Measurements from ENCODE around the gene TTC39A. TPM values are rescaled to one million over a fixed set of nuclear protein-coding genes. Genes with fewer than 3 reads are reported as not detected.

Gene TTC39A
- total RNA-seq, 1 donor from 2014 or later = 1.4 TPM

DNA sequence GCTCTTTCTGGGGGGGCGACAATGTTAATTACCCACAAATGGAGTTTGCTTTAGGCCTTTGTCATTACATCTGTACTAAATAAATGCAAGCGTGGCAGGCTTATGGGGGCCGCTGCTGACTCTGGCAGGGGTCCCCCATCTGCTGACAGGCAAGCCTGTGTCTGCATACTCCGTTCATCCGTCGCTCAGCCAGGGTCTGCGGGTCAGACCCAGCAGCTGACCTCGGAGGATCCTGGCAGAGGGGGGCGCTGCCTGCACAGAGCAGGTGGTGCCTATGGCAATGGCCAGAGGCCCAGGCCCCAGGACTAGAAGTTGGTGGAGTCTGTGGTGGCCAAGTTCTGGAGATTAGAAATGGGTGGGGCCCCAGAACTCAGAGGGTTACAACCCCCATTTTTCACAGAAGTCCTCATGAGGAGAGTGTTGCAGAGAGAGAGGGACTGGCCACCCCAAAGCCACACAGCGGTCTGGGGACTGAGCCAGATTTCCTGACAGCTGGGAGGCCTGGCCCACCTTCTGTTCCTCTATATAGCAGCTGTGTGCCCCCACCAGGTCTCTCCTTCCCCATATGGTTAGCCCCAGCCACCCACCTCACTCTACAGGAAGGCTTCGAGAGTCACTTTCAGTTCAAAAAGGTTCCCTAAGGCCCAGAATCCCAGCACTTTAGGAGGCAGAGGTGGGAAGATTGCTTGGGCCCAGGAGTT lies 31.0 kb downstream of the TTC39A start:
- H3K9me3 ChIP-seq (ENCODE audit: insufficient read depth, low read depth, low read length) = no peaks in the 10 kb centered on the region
- no peaks in the 10 kb centered on the region for H3K79me2 ChIP-seq (ENCODE audit: insufficient read depth, low read length)
- no peak overlapping the region for H3K4me2 ChIP-seq (ENCODE audit: low read length)
- H2AFZ ChIP-seq (ENCODE audit: low read depth, low read length) = no peak overlapping the region
- H3K36me3 ChIP-seq (ENCODE audit: insufficient read depth, low read length) = no peaks in the 10 kb centered on the region
- no peak for FAIRE-seq
- H3K4me3 ChIP-seq (ENCODE audit: insufficient read depth, low read depth, low read length) = no peak overlapping the region
- H3K4me3 Mint-ChIP-seq (ENCODE audit: unreplicated experiment) = no peak overlapping the region
- no peak overlapping the region for H3K9ac ChIP-seq (ENCODE audit: low read length)
- H3K27me3 Mint-ChIP-seq (ENCODE audit: low read depth, unreplicated experiment) = peaks cover 12% of the 10 kb centered on the region
- H3K4me1 ChIP-seq (ENCODE audit: insufficient read depth, low read length) = peaks cover 7% of the 10 kb centered on the region
- peaks cover 7% of the 10 kb centered on the region for H3K4me1 Mint-ChIP-seq (ENCODE audit: low read depth, unreplicated experiment)
- H3K27me3 ChIP-seq (ENCODE audit: insufficient read depth, low read length) = no peaks in the 10 kb centered on the region
- DNase-seq (ENCODE audit: low read depth) = no peak
- no peak for TF ChIP-seq EZH2 (IDR thresholded peaks at IDR 0.05; ENCODE audit: insufficient read depth, low read length)
- TF ChIP-seq, protein P1, sequence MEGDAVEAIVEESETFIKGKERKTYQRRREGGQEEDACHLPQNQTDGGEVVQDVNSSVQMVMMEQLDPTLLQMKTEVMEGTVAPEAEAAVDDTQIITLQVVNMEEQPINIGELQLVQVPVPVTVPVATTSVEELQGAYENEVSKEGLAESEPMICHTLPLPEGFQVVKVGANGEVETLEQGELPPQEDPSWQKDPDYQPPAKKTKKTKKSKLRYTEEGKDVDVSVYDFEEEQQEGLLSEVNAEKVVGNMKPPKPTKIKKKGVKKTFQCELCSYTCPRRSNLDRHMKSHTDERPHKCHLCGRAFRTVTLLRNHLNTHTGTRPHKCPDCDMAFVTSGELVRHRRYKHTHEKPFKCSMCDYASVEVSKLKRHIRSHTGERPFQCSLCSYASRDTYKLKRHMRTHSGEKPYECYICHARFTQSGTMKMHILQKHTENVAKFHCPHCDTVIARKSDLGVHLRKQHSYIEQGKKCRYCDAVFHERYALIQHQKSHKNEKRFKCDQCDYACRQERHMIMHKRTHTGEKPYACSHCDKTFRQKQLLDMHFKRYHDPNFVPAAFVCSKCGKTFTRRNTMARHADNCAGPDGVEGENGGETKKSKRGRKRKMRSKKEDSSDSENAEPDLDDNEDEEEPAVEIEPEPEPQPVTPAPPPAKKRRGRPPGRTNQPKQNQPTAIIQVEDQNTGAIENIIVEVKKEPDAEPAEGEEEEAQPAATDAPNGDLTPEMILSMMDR (IDR thresholded peaks at IDR 0.05; ENCODE audit: insufficient read depth, low read depth, low read length) = no peak
- no peaks in the 10 kb centered on the region for H4K20me1 ChIP-seq (ENCODE audit: insufficient read depth, low read length)
- H3K9me3 Mint-ChIP-seq (ENCODE audit: unreplicated experiment) = peaks cover 1% of the 10 kb centered on the region
- no peak overlapping the region for H3K27ac ChIP-seq (ENCODE audit: low read depth, low read length)
- peaks cover 8% of the 10 kb centered on the region for H3K36me3 Mint-ChIP-seq (ENCODE audit: low read depth, unreplicated experiment)
- no peak overlapping the region for H3K27ac Mint-ChIP-seq (ENCODE audit: unreplicated experiment)

DNA sequence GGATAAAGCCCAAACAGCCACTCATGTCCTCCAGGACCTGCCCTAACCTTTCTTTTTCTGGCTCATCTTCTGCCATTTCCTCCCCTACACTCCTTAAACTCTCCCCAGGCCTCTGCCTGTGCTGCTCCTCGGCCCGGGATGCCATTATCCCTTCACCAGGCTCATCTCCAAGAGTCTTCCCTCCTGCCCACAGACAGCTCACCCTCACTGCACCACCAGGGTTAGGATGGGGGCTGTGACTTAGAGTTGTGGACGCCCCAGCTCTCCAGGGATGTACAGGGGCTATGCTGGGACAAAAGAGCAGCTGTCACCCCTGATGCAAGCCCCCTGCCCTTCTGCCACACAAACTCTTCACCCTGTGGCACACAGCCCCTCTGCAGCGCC lies 32.0 kb downstream of the TTC39A start:
- Histone ChIP-seq H3K4me3 (ENCODE audit: insufficient read depth, low read depth, low read length) (no peak overlapping the region), H3K4me1 (ENCODE audit: insufficient read depth, low read length) (no peaks in the 10 kb centered on the region), H3K27ac (ENCODE audit: low read depth, low read length) (no peak overlapping the region), H3K36me3 (ENCODE audit: insufficient read depth, low read length) (no peaks in the 10 kb centered on the region), H4K20me1 (ENCODE audit: insufficient read depth, low read length) (no peaks in the 10 kb centered on the region), H3K9me3 (ENCODE audit: insufficient read depth, low read depth, low read length) (no peaks in the 10 kb centered on the region), H3K79me2 (ENCODE audit: insufficient read depth, low read length) (no peaks in the 10 kb centered on the region), H3K4me2 (ENCODE audit: low read length) (no peak overlapping the region), H3K27me3 (ENCODE audit: insufficient read depth, low read length) (no peaks in the 10 kb centered on the region), H2AFZ (ENCODE audit: low read depth, low read length) (no peak overlapping the region), H3K9ac (ENCODE audit: low read length) (no peak overlapping the region)
- H3K4me1 Mint-ChIP-seq (ENCODE audit: low read depth, unreplicated experiment) = peaks cover 5% of the 10 kb centered on the region
- no peak overlapping the region for H3K27ac Mint-ChIP-seq (ENCODE audit: unreplicated experiment)
- TF ChIP-seq EZH2 (IDR thresholded peaks at IDR 0.05; ENCODE audit: insufficient read depth, low read length) = no peak
- FAIRE-seq (no peak), DNase-seq (ENCODE audit: low read depth) (no peak)
- H3K36me3 Mint-ChIP-seq (ENCODE audit: low read depth, unreplicated experiment) = peaks cover 8% of the 10 kb centered on the region
- peaks cover 1% of the 10 kb centered on the region for H3K9me3 Mint-ChIP-seq (ENCODE audit: unreplicated experiment)
- no peak overlapping the region for H3K4me3 Mint-ChIP-seq (ENCODE audit: unreplicated experiment)
- peaks cover 11% of the 10 kb centered on the region for H3K27me3 Mint-ChIP-seq (ENCODE audit: low read depth, unreplicated experiment)

DNA sequence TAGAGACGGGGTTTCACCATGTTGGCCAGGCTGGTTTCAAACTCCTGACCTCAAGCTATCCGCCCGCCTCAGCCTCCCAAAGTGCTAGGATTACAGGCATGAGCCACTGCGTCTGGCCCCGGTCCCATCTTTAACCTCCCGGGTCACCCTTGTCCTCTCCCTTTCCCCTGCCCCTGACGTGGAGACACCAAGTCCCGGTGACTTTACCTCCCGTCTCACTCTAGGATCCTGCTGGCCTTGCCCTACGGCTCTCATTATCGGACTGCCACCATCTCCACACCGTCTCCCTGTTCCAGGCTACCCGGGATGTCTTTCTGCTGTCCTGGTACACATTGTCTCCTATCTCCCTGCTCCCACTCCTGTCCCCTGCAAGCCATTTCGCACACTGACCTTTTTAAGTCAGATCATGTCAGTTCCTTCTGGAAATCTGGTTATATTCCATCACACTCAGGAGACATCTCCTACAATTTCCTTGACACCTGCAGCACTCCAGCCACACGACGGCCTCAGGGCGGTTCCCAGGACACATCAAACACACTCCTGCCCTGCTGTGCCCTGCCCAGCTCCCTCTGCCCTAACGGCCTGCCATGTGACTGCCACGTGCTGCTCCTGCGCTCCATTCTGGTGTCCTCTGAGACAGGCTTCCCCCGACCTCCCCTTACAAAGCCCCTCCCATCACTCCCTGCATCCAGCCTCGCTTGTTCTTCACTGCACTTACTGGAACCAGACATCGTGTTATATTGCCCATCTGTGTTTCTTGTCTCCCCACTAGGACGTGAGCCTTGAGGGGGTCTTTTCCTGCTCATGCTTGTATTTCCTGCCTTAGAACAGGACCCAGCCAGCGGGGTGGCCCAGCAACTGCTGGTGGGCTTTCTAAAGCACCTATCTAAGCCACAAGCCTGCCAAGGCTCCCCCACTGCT lies 32.7 kb downstream of the TTC39A start:
- TF ChIP-seq, protein P1 (IDR thresholded peaks at IDR 0.05; ENCODE audit: insufficient read depth, low read depth, low read length) = no peak
- TF ChIP-seq EZH2 (IDR thresholded peaks at IDR 0.05; ENCODE audit: insufficient read depth, low read length) = no peak
- Mint-ChIP-seq H3K36me3 (ENCODE audit: low read depth, unreplicated experiment) (peaks cover 8% of the 10 kb centered on the region), H3K9me3 (ENCODE audit: unreplicated experiment) (peaks cover 1% of the 10 kb centered on the region), H3K27me3 (ENCODE audit: low read depth, unreplicated experiment) (peaks cover 11% of the 10 kb centered on the region), H3K4me1 (ENCODE audit: low read depth, unreplicated experiment) (peaks cover 5% of the 10 kb centered on the region), H3K27ac (ENCODE audit: unreplicated experiment) (peak overlapping the region; percentile 20), H3K4me3 (ENCODE audit: unreplicated experiment) (no peak overlapping the region)
- Histone ChIP-seq H3K4me3 (ENCODE audit: insufficient read depth, low read depth, low read length) (no peak overlapping the region), H2AFZ (ENCODE audit: low read depth, low read length) (peak overlapping the region; percentile 80), H4K20me1 (ENCODE audit: insufficient read depth, low read length) (no peaks in the 10 kb centered on the region), H3K9ac (ENCODE audit: low read length) (peak overlapping the region; percentile 60), H3K4me1 (ENCODE audit: insufficient read depth, low read length) (no peaks in the 10 kb centered on the region), H3K27ac (ENCODE audit: low read depth, low read length) (no peak overlapping the region), H3K36me3 (ENCODE audit: insufficient read depth, low read length) (no peaks in the 10 kb centered on the region), H3K9me3 (ENCODE audit: insufficient read depth, low read depth, low read length) (no peaks in the 10 kb centered on the region), H3K4me2 (ENCODE audit: low read length) (peak overlapping the region; percentile 77), H3K27me3 (ENCODE audit: insufficient read depth, low read length) (no peaks in the 10 kb centered on the region), H3K79me2 (ENCODE audit: insufficient read depth, low read length) (no peaks in the 10 kb centered on the region)
- FAIRE-seq = no peak
- no peak for DNase-seq (ENCODE audit: low read depth)
